ENCODE data around the gene NUP160.
"Not testable (repeated sequence)": the region's sequence is repeated elsewhere in the genome, so short reads cannot be mapped to it uniquely, and the experiment has no call there.

DNA sequence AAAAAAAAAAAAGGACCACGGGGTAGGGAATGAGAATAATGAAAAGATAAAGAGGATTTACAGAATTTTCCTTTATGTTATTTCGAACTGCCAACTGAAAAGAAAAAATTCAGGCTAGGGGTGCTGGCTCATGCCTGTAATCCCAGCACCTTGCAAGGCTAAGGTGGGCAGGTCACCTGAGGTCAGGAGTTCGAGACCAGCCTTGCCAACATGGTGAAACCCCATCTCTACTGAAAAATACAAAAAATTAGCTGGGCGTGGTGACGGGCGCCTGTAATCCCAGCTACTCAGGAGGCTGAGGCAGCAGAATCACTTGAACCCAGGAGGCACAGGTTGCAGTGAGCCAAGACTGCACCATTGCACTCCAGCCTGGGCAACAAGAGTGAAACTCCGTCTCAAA lies 105.7 kb downstream of the NUP160 start:
- not testable (repeated sequence) for TF ChIP-seq KDM1A (IDR thresholded peaks at IDR 0.05; ENCODE audit: borderline replicate concordance, low read length); RNF2 (IDR thresholded peaks at IDR 0.05; ENCODE audit: borderline replicate concordance, low read depth, low read length, missing control alignments, poor library complexity, severe bottlenecking); RFX5 (IDR thresholded peaks at IDR 0.05; ENCODE audit: borderline replicate concordance, low read depth, low read length); HDAC2 (IDR thresholded peaks at IDR 0.05; ENCODE audit: borderline replicate concordance in 1 of 2, low read depth in 2 of 2, low read length in 2 of 2); POLR2A (IDR thresholded peaks at IDR 0.05; ENCODE audit: control extremely low read depth in 1 of 2, low read depth in 2 of 2, low read length in 2 of 2); TEAD4 (IDR thresholded peaks at IDR 0.05; ENCODE audit: low read depth, low read length); EZH2 (IDR thresholded peaks at IDR 0.05; ENCODE audit: low read depth, low read length, severe bottlenecking); JUN (IDR thresholded peaks at IDR 0.05; ENCODE audit: low read depth, low read length)
